NCI-H1105 treated with DMSO at 0.1 percent for 48 hours (cell line): ENCODE results near the gene ADRA2C.
A peak's percentile ranks its signal among the peaks of the same experiment; 100 is the strongest.

ENCODE experiments used
- DNase-seq: peaks from one replicate; lab custom pipeline; 2025; lab: John Stamatoyannopoulos, UW

The ADRA2C gene

DNA sequence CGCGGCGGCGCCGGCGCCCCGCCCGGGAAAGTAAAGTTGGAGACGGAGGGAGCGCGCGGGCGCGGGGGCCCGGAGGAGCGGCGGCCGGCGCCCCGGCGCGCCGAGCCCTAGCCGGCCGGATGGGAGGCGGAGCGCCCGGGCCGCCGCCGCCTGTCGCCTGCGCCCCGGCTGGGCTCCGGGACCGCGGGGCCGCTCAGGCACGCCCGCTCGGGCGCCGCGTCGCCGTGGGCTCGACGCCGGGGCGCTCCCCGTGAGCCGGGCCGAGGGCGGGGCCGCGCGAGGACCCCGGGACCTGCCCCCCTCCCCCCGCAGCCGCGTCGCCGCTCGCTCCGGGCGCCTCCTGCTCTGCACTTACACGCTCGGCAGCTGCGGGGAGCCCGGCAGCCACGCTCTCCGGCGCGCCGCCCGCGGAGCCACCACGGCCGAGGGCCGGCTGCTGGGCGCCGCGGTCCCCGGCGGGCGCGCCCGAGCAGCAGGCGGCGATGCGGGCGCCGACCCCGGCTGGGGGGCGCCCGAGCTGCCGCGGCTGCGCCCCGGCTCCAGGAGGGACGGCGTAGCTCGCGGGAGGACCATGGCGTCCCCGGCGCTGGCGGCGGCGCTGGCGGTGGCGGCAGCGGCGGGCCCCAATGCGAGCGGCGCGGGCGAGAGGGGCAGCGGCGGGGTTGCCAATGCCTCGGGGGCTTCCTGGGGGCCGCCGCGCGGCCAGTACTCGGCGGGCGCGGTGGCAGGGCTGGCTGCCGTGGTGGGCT lies at the start of gene ADRA2C:
Gene ADRA2C (plus strand): TSS at position 350 of the 749 bp plus-strand sequence. CDS start 222 bp downstream, at position 572.
- peak; percentile 15 for DNase-seq

- DNase-seq, result no peak
These were observed 49.5 kb upstream of the ADRA2C start for GRCh38 chr4:3716631-3717235.

DNA sequence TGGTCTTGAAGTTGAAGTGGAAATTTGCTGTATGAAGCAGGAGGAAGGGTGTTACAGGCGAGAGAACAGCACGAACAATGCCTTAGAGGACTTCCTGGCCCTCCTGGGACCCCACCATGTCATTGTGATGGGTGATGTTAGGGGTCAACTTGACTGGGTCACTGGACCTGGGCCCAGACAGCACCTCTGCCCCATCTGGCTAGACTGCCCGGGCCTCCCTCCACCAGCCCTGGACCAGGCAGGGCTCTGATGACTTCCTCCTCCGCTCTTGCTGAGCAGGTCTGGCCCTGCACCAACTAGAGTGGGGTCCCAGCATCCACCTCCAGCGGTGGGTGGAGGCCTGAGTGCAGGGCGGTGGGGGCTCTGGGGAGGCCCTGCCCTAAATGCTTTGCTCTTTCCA lies 48.9 kb upstream of the ADRA2C start:
- no peak for DNase-seq

GRCh38 chr4:3718462-3718861 lies 47.7 kb upstream of the ADRA2C start:
- no peak for DNase-seq

- DNase-seq, result no peak
These were observed 47.0 kb upstream of the ADRA2C start for GRCh38 chr4:3719191-3719590.

DNA sequence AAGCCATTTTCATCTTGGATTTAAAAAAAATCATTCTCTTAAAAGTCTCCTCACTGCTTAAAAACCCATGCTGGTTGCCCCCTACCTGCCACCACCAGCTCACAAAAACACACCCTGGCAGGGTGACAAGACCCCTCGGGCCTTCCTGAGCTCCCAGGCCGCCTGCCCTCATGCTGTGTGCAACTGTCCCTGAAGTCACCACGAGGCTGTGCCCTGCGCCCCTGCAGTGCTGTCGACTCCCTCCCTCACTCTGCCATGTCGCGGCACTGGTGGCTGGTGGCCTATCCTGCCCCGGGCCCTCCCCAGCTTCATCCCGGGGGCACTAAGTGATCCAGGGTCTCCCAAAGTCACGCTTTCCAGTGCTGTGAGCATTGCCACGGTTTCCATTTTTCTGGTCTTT lies 46.3 kb upstream of the ADRA2C start:
- DNase-seq, result no peak

- DNase-seq, result peak; percentile 72
These were observed 45.7 kb upstream of the ADRA2C start for GRCh38 chr4:3720466-3720865.

- no peak for DNase-seq
These were observed 45.0 kb upstream of the ADRA2C start for GRCh38 chr4:3721186-3721585.

- DNase-seq, result no peak
These were observed 44.6 kb upstream of the ADRA2C start for GRCh38 chr4:3721627-3722026.

GRCh38 chr4:3722446-3723231 lies 43.5 kb upstream of the ADRA2C start:
- DNase-seq, result no peak

DNA sequence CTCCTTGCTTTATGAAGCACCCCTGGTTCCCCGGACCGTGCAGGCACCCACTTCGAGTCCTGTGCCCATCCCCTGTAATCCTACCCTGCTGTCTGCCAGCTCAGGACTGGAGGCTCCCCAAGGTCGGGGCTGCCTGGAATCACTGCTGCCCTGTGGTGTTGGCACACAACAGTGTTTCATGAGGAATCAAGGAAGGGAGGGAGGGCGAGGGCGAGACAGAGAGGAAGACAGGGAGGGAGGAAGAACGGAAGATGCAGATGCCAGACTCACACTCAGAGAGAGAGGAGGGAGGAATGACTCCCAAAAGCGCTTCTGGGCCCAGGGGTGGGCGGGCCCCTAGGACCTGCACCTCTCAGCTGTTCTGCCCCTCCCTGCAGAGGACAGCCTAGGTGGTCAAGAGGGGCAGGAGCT lies 42.9 kb upstream of the ADRA2C start:
- no peak for DNase-seq

- no peak for DNase-seq
These were observed 41.6 kb upstream of the ADRA2C start for GRCh38 chr4:3724319-3725231.

DNA sequence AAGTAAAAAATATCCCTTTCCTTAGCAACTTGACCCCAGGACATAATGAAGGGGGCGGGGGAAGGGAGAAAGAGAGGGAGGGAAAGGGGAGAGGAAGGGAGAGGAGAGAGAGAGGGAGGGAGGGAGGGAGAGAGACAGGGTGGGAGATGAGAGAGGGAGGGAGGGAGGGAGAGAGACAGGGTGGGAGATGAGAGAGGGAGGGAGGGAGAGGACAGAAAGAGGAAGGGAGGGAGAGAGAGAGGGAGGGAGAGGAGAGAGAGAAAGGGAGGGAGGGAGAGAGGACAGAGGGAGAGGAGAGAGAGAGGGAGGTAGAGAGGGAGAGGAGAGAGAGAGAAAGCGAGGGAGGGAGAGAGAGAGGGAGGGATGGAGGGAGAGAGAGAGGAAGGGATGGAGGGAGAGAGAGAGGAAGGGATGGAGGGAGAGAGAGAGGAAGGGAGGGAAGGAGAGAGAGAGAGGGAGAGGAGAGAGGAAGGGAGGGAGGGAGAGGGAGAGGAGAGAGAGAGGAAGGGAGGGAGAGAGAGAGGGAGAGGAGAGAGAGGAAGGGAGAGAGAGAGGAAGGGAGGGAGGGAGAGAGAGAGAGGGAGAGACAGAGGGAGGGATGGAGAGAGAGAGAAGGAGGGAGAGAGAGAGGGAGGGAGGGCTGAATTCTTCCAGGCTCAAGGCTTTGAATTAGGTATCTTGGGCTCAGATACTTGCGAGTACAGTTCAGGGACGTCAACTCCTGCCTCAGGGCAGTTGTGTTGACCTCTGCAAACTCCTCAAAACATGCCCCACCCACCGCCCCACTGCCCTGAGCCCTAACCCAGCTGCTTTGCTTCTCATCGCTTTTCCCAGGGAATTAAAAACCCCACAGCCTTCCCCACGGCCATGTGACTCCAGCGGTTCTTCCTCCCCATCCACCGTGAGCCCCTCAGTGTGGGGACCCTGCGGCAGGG lies 40.0 kb upstream of the ADRA2C start:
- DNase-seq, result no peak

DNA sequence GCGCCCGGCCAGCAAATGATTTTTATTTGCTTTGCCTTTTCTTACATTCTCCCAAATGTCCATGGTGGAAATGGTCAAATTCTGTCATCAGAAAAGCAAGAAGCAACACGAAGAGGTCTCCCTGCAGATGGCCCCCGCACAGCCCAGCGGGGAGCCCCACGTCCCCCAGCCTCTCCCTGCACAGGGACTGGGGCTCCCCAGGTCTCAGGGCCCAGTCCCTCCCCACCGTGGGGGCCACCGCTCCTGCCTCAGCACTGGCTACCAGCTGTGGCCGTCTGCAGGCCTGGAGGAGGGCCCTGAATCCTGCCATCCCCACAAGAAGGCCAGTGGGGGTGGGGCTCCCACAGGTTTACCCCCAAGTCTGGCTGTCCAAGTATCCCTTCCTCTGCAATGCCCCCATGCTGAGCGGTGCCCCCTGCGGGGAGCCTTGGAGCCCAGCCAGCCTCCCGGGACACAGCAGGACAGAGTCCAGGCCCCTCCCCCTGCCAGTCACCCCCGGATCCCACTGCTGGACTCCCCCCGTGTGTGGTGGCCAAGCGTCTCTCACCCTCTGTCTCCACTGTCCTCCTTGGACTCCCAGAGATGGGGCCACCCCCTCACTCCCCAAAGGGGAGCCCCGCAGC lies 38.2 kb upstream of the ADRA2C start:
- no peak for DNase-seq

GRCh38 chr4:3729188-3729881 lies 36.9 kb upstream of the ADRA2C start:
- DNase-seq, result no peak

DNA sequence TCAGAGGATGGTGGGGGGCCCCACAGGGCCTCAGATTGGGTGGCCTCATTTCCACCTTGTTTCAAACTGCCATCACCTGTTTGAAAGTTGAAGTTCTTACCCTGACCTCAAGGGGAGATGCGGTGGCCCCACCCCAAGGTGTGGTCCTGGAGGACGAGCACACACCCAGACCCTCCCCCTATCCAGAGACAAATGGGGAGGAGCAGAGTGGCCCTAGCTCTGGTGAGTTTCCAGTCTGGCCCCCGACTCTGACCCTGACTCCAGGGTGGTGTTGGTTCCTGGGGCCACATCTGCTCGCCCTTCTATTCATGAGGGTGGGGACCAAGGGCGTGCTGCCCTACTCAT lies 36.3 kb upstream of the ADRA2C start:
- no peak for DNase-seq

DNA sequence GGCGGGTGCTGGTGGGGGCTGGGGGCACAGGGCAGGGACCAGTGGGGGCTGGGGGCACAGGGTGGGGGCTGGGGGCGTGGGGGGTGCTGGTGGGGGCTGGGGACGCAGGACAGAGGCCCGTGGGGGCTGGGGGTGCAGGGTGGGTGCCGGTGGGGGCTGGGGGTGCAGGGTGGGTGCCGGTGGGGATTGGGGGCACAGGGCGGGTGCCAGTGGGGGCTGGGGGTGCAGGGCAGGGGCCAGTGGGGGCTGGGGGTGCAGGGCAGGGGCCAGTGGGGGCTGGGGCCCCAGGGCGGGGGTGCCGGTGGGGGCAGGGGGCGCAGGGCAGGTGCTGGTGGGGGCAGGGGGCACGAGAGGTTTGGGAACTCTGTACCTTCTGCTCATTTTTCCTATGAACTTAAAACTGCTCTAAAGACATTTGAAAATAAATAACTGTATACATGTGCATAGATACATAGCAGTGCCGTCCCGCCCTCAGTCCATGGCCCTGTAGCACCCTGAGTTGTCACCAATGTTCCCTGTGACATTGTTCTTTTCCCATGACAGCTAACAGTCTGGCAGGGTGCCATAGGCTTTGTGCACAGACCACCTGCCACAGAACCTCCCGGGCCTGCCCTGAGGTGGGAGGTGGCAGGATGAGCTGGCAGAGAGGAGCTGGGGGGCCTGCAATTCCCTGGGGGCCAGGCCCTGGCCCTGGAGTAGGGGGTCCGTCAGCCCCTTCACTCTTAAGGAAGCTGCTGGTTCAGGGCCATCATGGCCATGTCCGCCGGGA lies 35.6 kb upstream of the ADRA2C start:
- peak; percentile 1 for DNase-seq

DNA sequence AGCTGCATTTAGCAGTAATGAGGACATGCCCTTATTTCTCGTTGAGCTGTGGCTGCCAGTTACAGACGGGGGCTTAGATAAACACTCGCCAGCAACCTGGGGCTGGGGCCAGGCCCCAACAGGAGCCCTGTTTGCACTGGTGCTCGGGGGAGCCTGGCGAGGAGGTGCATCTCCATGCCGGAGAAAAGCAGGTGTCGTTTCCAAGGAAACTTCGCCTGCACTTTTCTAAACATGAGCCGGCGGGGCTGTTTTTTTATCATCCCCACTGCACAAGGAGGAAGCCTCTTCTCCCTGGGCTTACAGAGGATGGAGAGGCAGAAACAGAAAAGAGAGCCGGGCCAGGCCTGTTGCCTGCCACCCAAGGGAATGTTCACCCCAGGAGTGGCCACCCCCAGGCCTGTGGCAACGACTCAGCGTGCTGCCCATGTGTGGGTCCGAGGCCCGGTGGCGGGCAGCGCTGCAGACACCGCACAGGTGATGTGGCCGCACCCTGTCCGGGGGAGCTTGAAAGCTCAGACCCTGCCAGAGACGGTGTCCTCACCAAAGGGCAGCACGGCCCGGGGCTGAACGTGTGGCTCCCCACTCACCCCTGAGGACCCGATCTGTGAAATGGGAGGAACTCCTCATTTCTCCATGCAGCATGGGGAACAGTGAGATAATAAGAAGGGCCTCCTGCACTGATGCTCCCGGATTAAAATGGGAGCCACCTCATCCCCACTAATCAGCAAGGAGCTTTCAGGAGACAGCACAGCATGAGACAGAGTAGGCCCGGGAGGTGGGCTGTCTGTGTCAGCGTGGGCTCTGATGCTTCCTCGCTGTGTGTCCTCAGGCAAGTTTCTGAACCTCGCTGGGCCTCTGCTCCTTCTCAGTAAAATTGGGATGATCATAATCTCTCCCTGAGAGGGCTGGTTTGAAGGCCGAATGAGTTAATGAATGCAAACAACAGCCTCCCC lies 33.8 kb upstream of the ADRA2C start:
- DNase-seq, result no peak
